HCT116 (cell line): Measurements from ENCODE around the gene SEMA5A. TPM values are rescaled to one million over a fixed set of nuclear protein-coding genes. Genes with fewer than 3 reads are reported as not detected.

Experiments
- ATAC-seq: fragments of 200-7000 bp; cut with Tn5 transposase; 2 replicates; pipeline ENCODE4 v1.9.1; 2020; ENCODE audit warnings: mild to moderate bottlenecking, moderate library complexity
- BruUV-seq: library from RNA; stranded (reverse); fragments of 400-500 nt; replicated peaks from 2 replicates; lab custom pipeline; 2021; lab: Mats Ljungman, UMichigan
- CTCF ChIA-PET: fragments of 300-600 bp; sonication (Branson Sonifier 250); formaldehyde crosslinking; loops from one replicate; lab custom pipeline; 2021; ENCODE audit warnings: antibody characterized with exemption; lab: Charles Lee
- POLR2A ChIA-PET: fragments of 300-600, 350-600 bp; sonication (Branson Sonifier 250); formaldehyde crosslinking; loops from one replicate; lab custom pipeline; 2021; ENCODE audit warnings: antibody characterized with exemption; lab: Charles Lee
- RAD21 ChIA-PET, 2 experiments: fragments of 300-600 bp; sonication (Branson Sonifier 250); formaldehyde crosslinking; loops; one replicate each; lab custom pipeline; 2023; ENCODE audit warnings: low total read pairs in 2 of 2; ENCODE audit not compliant: uncharacterized antibody in 2 of 2, unreplicated experiment in 2 of 2, low non-redundant PET in 1 of 2; lab: Charles Lee
- DNase-seq: peaks from one replicate; pipeline ENCODE4 v3.0.0-alpha.2; 2010; ENCODE audit warnings: low read depth, low spot score
- H2AFZ ChIP-seq: fragments of 200-600 bp; shearing (Covaris generic), sonication (generic); 2 replicates; pipeline ENCODE4 v1.6.1; 2017; ENCODE audit warnings: low read depth, mixed run types, mixed read lengths, antibody characterized with exemption, low read length; ENCODE audit not compliant: poor library complexity, severe bottlenecking
- H3K27ac ChIP-seq: 2 replicates; pipeline ENCODE4 v1.5.1; 2012; ENCODE audit warnings: low read depth, low read length
- H3K27me3 ChIP-seq: fragments of 200-600 bp; sonication (generic); 2 replicates; pipeline ENCODE4 v1.6.1; 2016; ENCODE audit warnings: mixed run types, low read length, mixed read lengths; ENCODE audit not compliant: insufficient read depth
- H3K36me3 ChIP-seq, 2 experiments: fragments of 200-500 bp in 1 of 2; fragments of 200-600 bp in 1 of 2; sonication (Bioruptor generic) in 1 of 2; sonication (generic) in 1 of 2; 2 replicates each; pipeline versions ENCODE4 v1.5.1 to v1.6.1; 2014 to 2016; ENCODE audit warnings: low read length in 2 of 2, inconsistent platforms in 1 of 2, mixed read lengths in 1 of 2, mixed run types in 1 of 2; ENCODE audit not compliant: insufficient read depth in 2 of 2, control insufficient read depth in 1 of 2
- H3K4me1 ChIP-seq, 2 experiments: fragments of 200-600 bp in 1 of 2; sonication (generic) in 1 of 2; 2 replicates each; pipeline versions ENCODE4 v1.5.1 to v1.6.1; 2012 to 2017; ENCODE audit warnings: low read length in 2 of 2, inconsistent platforms in 1 of 2, mild to moderate bottlenecking in 1 of 2, mixed read lengths in 1 of 2, mixed run types in 1 of 2, moderate library complexity in 1 of 2; ENCODE audit not compliant: insufficient read depth in 2 of 2, control insufficient read depth in 1 of 2
- H3K4me2 ChIP-seq: fragments of 200-600 bp; sonication (generic); 2 replicates; pipeline ENCODE4 v1.6.1; 2017; ENCODE audit warnings: mixed run types, low read length, mixed read lengths
- H3K4me3 ChIP-seq, 2 experiments: fragments of 200-600 bp in 1 of 2; sonication (generic) in 1 of 2; replicated peaks in 1 of 2; 2 replicates each; pipeline ENCODE4 v1.5.1; 2011 to 2016; ENCODE audit warnings: low read length in 2 of 2, control low read depth in 1 of 2, low read depth in 1 of 2, mild to moderate bottlenecking in 1 of 2, mixed read lengths in 1 of 2, mixed run types in 1 of 2
- H3K79me2 ChIP-seq: fragments of 200-600 bp; sonication (generic); 2 replicates; pipeline ENCODE4 v1.6.1; 2017; ENCODE audit warnings: mild to moderate bottlenecking, mixed run types, low read length, moderate library complexity, mixed read lengths; ENCODE audit not compliant: insufficient read depth
- H3K9ac ChIP-seq: fragments of 200-600 bp; sonication (generic); 2 replicates; pipeline ENCODE4 v1.6.1; 2016; ENCODE audit warnings: low read length, mixed read lengths
- H3K9me2 ChIP-seq: fragments of 200-600 bp; sonication (generic), shearing (Covaris generic); 2 replicates; pipeline ENCODE4 v1.6.1; 2017; ENCODE audit warnings: mixed run types, mild to moderate bottlenecking, moderate library complexity; ENCODE audit not compliant: insufficient read depth
- H3K9me3 ChIP-seq, 2 experiments: fragments of 200-500 bp in 1 of 2; fragments of 200-600 bp in 1 of 2; sonication (Bioruptor generic) in 1 of 2; sonication (generic) in 1 of 2; 2 replicates each; pipeline ENCODE4 v1.6.1; 2014 to 2017; ENCODE audit warnings: low read length in 2 of 2, mixed read lengths in 2 of 2, inconsistent platforms in 1 of 2, low read depth in 1 of 2, mild to moderate bottlenecking in 1 of 2, mixed run types in 1 of 2, moderate library complexity in 1 of 2; ENCODE audit not compliant: control insufficient read depth in 1 of 2, insufficient read depth in 1 of 2
- H4K20me1 ChIP-seq: fragments of 200-600 bp; sonication (generic), shearing (Covaris generic); 2 replicates; pipeline ENCODE4 v1.6.1; 2017; ENCODE audit warnings: mixed run types, mild to moderate bottlenecking, moderate library complexity; ENCODE audit not compliant: insufficient read depth
- ATF3 ChIP-seq: IDR thresholded peaks from 2 replicates; pipeline ENCODE4 v1.6.1; 2012
- CBX3 ChIP-seq: IDR thresholded peaks from 2 replicates; pipeline ENCODE4 v1.6.1; 2012; ENCODE audit warnings: low read depth
- CEBPB ChIP-seq: IDR thresholded peaks from 2 replicates; pipeline ENCODE4 v1.6.1; 2012; ENCODE audit warnings: low read depth
- CTCF ChIP-seq, 3 experiments: fragments of 200-600 bp in 1 of 3; sonication (generic) in 1 of 3; IDR thresholded peaks in 2 of 3; conservative IDR thresholded peaks in 1 of 3; 2 replicates each; pipeline ENCODE4 v1.5.1; 2012 to 2017; ENCODE audit warnings: low read depth in 2 of 3, low read length in 2 of 3, antibody characterized with exemption in 1 of 3, borderline replicate concordance in 1 of 3, control low read depth in 1 of 3, mild to moderate bottlenecking in 1 of 3, mixed read lengths in 1 of 3, mixed run types in 1 of 3, moderate library complexity in 1 of 3; ENCODE audit not compliant: insufficient read depth in 1 of 3
- ELF1 ChIP-seq: IDR thresholded peaks from 2 replicates; pipeline ENCODE4 v1.6.1; 2012; ENCODE audit warnings: low read depth, borderline replicate concordance
- EZH2phosphoT487 ChIP-seq: fragments of 200-600 bp; IDR thresholded peaks from 2 replicates; pipeline ENCODE4 v1.6.1; 2018; ENCODE audit warnings: antibody characterized with exemption, borderline replicate concordance
- FOSL1 ChIP-seq: IDR thresholded peaks from 2 replicates; pipeline ENCODE4 v1.6.1; 2012; ENCODE audit warnings: low read depth
- JUND ChIP-seq: IDR thresholded peaks from 2 replicates; pipeline ENCODE4 v1.6.1; 2012
- MAX ChIP-seq: IDR thresholded peaks from 2 replicates; pipeline ENCODE4 v1.6.1; 2012
- POLR2A ChIP-seq: IDR thresholded peaks from 2 replicates; pipeline ENCODE4 v1.7.0; 2011; ENCODE audit warnings: borderline replicate concordance; ENCODE audit not compliant: insufficient read depth, insufficient read length; ENCODE audit errors: extremely low read depth
- POLR2AphosphoS5 ChIP-seq: IDR thresholded peaks from 2 replicates; pipeline ENCODE4 v1.6.1; 2011; ENCODE audit warnings: mild to moderate bottlenecking, low read depth, low read length, moderate library complexity
- RAD21 ChIP-seq: IDR thresholded peaks from 2 replicates; pipeline ENCODE4 v1.6.1; 2012; ENCODE audit warnings: low read depth, mild to moderate bottlenecking
- REST ChIP-seq: IDR thresholded peaks from 2 replicates; pipeline ENCODE4 v1.6.1; 2012; ENCODE audit warnings: low read depth
- SIN3A ChIP-seq: IDR thresholded peaks from 2 replicates; pipeline ENCODE4 v1.6.1; 2012; ENCODE audit warnings: low read depth
- SP1 ChIP-seq: IDR thresholded peaks from 2 replicates; pipeline ENCODE4 v1.6.1; 2012; ENCODE audit warnings: low read depth
- SRF ChIP-seq: IDR thresholded peaks from 2 replicates; pipeline ENCODE4 v1.6.1; 2012; ENCODE audit warnings: low read depth
- ZBTB33 ChIP-seq: IDR thresholded peaks from 2 replicates; pipeline ENCODE4 v1.6.1; 2011; ENCODE audit warnings: mild to moderate bottlenecking, low read length, moderate library complexity; ENCODE audit not compliant: insufficient replicate concordance; ENCODE audit errors: extremely low read depth
- ZFX ChIP-seq: fragments of 450-650 bp; IDR thresholded peaks from 2 replicates; pipeline ENCODE4 v1.6.1; 2017
- ZNF274 ChIP-seq: fragments of 200-500 bp; sonication (Bioruptor generic); IDR thresholded peaks from 2 replicates; pipeline ENCODE4 v1.6.1; 2014; ENCODE audit warnings: mild to moderate bottlenecking, low read depth, low read length, inconsistent platforms
- intact Hi-C: fragments of 100-400 bp; cut with micrococcal nuclease; formaldehyde crosslinking; loops from 2 replicates; pipeline ENCODE4 v1.10.0; 2022
- total RNA-seq: library from RNA; stranded (reverse); gene quantifications from one replicate; pipeline ENCODE4 v1.2.1, GENCODE V29; 2021; ENCODE audit not compliant: unreplicated experiment

SEMA5A gene
- total RNA-seq, 1 experiment from 2014 or later: 0.02 TPM

GRCh38 chr5:9350301-9350797, 195.5 kb downstream of the SEMA5A start:
- no TSS peak for BruUV-seq
- Histone ChIP-seq H3K4me3 (no peak overlapping the region), H3K9me3 (peaks cover 16 to 21% of the 10 kb centered on the region in 2 experiments; a peak in 2 of 4 replicates), H3K36me3 (no peaks in the 10 kb centered on the region), H3K27ac (no peak overlapping the region), H3K79me2 (no peaks in the 10 kb centered on the region), H2AFZ (no peak overlapping the region), H3K9me2 (no peaks in the 10 kb centered on the region), H3K9ac (no peak overlapping the region), H3K4me1 (no peaks in the 10 kb centered on the region), H3K4me2 (no peak overlapping the region), H3K27me3 (no peaks in the 10 kb centered on the region), H4K20me1 (no peaks in the 10 kb centered on the region)
- no peak for TF ChIP-seq MAX
- no peak for TF ChIP-seq SP1
- no peak for TF ChIP-seq JUND
- TF ChIP-seq ZNF274: no peak
- TF ChIP-seq RAD21: no peak
- TF ChIP-seq EZH2phosphoT487: no peak
- TF ChIP-seq REST: no peak
- TF ChIP-seq FOSL1: no peak
- no peak for TF ChIP-seq SRF
- TF ChIP-seq ATF3: no peak
- TF ChIP-seq ZFX: no peak
- TF ChIP-seq CEBPB: no peak
- TF ChIP-seq SIN3A: no peak
- no peak for TF ChIP-seq POLR2AphosphoS5
- no peak for TF ChIP-seq ELF1
- no peak for TF ChIP-seq POLR2A
- TF ChIP-seq CTCF (IDR thresholded peaks at IDR 0.05 in 2 of 3, conservative IDR thresholded peaks at IDR 0.05 in 1 of 3; ENCODE audit: borderline replicate concordance in 1 of 3, insufficient read depth in 1 of 3, low read depth in 2 of 3, low read length in 2 of 3): no peak
- TF ChIP-seq ZBTB33: no peak
- TF ChIP-seq CBX3: no peak
- DNase-seq (no peak), ATAC-seq (no peak)
- POLR2A ChIA-PET: no interaction called here
- intact Hi-C loops: no loop called here
- RAD21 ChIA-PET: no interaction called here
- CTCF ChIA-PET: no interaction called here
